Measurements from ENCODE around the gene DNAJC3. TPM values are rescaled to one million over a fixed set of nuclear protein-coding genes. Genes with fewer than 3 reads are reported as not detected.

Gene DNAJC3
- polyA plus RNA-seq, 1 of the 3 experiments (the other 2 are of a cell fraction) = 5.8 TPM

- no peak for DNase-seq
- peaks cover 57% of the 10 kb centered on the region; the same call in 1 of the 2 replicates for H3K79me2 ChIP-seq (ENCODE audit: insufficient read depth)
- CTCF ChIA-PET = interaction anchor here (1.1 to 1.3 kb wide), 2 partner anchors 10 to 16 kb away, joined by 4 read pairs; no protein-coding TSS in a partner anchor
Measured at GRCh38 chr13:95698047-95698749, 21.3 kb downstream of the DNAJC3 start.

GRCh38 chr13:95703576-95703975 is 26.6 kb downstream of the DNAJC3 start:
- Histone ChIP-seq H3K4me2 (no peak overlapping the region), H3K27me3 (ENCODE audit: insufficient read depth) (no peaks in the 10 kb centered on the region), H3K9ac (no peak overlapping the region), H3F3A (replicated peaks; ENCODE audit: insufficient read depth) (peaks cover 4% of the 10 kb centered on the region), H3K4me3 (ENCODE audit: low read depth in 2 of 2, low read length in 1 of 2) (no peak overlapping the region), H2AFZ (ENCODE audit: low read depth) (no peak overlapping the region), H3K27ac (ENCODE audit: low read depth in 2 of 2, low read length in 1 of 2) (no peak overlapping the region), H3K9me2 (no peaks in the 10 kb centered on the region), H3K9me3 (no peaks in the 10 kb centered on the region), H3K79me2 (ENCODE audit: insufficient read depth) (peaks cover 85% of the 10 kb centered on the region), H4K20me1 (ENCODE audit: insufficient read depth) (peaks cover 4% of the 10 kb centered on the region; the same call in 1 of the 2 replicates), H3K4me1 (ENCODE audit: control insufficient read depth in 1 of 2, insufficient read depth in 2 of 2, low read depth in 1 of 2, low read length in 1 of 2) (no peaks in the 10 kb centered on the region; a peak in 1 of 4 replicates), H3K36me3 (replicated peaks in 1 of 2; ENCODE audit: control insufficient read depth in 1 of 2, insufficient read depth in 2 of 2, low read length in 1 of 2) (peaks cover 0 to 4% of the 10 kb centered on the region in 2 experiments)
- no peak for TF ChIP-seq FOXM1 (IDR thresholded peaks at IDR 0.05; ENCODE audit: low read depth)
- TF ChIP-seq FOSL2 (IDR thresholded peaks at IDR 0.05; ENCODE audit: borderline replicate concordance, low read depth) = 0 out of 2 replicates have a peak, but pooled peaks have one; percentile 4
- no peak for DNase-seq
- ChIA-PET CTCF (interaction anchor here (0.6 to 1.8 kb wide), 10 partner anchors 22 to 1254 kb away, joined by 3 to 10 read pairs (median 3); no protein-coding TSS in a partner anchor), POLR2A (no interaction called here)
- WGBS (ENCODE audit: low lambda C conversion rate) = 80% methylated on average over 2 of the region's 2 CpGs

More at GRCh38 chr13:95698047-95698749, 21.3 kb downstream of the DNAJC3 start:
- Histone ChIP-seq H3F3A (replicated peaks; ENCODE audit: insufficient read depth) (no peaks in the 10 kb centered on the region), H3K9me2 (no peaks in the 10 kb centered on the region), H4K20me1 (ENCODE audit: insufficient read depth) (0 out of 2 replicates have a peak, but pooled peaks cover 12% of the 10 kb centered on the region), H3K9ac (no peak overlapping the region), H2AFZ (ENCODE audit: low read depth) (no peak overlapping the region), H3K27ac (ENCODE audit: low read depth in 2 of 2, low read length in 1 of 2) (no peak overlapping the region), H3K9me3 (no peaks in the 10 kb centered on the region), H3K4me1 (ENCODE audit: control insufficient read depth in 1 of 2, insufficient read depth in 2 of 2, low read depth in 1 of 2, low read length in 1 of 2) (peaks cover 0 to 2% of the 10 kb centered on the region in 2 experiments; a peak in 1 of 4 replicates), H3K36me3 (replicated peaks in 1 of 2; ENCODE audit: control insufficient read depth in 1 of 2, insufficient read depth in 2 of 2, low read length in 1 of 2) (no peaks in the 10 kb centered on the region), H3K4me3 (ENCODE audit: low read depth in 2 of 2, low read length in 1 of 2) (no peak overlapping the region), H3K27me3 (ENCODE audit: insufficient read depth) (no peaks in the 10 kb centered on the region), H3K4me2 (no peak overlapping the region)
- POLR2A ChIA-PET = no interaction called here
- 83% methylated on average over 2 of the region's 5 CpGs for WGBS (ENCODE audit: low lambda C conversion rate)
- TF ChIP-seq NRF1 (IDR thresholded peaks at IDR 0.05; ENCODE audit: low read depth, low read length) = no peak
- 0 out of 2 replicates have a peak, but pooled peaks have one; percentile 24 for TF ChIP-seq CTCF (IDR thresholded peaks at IDR 0.05)

- H3K36me3 ChIP-seq (replicated peaks in 1 of 2; ENCODE audit: control insufficient read depth in 1 of 2, insufficient read depth in 2 of 2, low read length in 1 of 2) = peaks cover 0 to 4% of the 10 kb centered on the region in 2 experiments
- H3K4me2 ChIP-seq = no peak overlapping the region
- peaks cover 4% of the 10 kb centered on the region; the same call in 1 of the 2 replicates for H4K20me1 ChIP-seq (ENCODE audit: insufficient read depth)
- H2AFZ ChIP-seq (ENCODE audit: low read depth) = no peak overlapping the region
- peaks cover 4% of the 10 kb centered on the region for H3F3A ChIP-seq (replicated peaks; ENCODE audit: insufficient read depth)
- 98% methylated on average over 3 of the region's 3 CpGs for WGBS (ENCODE audit: low lambda C conversion rate)
- no peaks in the 10 kb centered on the region for H3K9me2 ChIP-seq
- no peak overlapping the region for H3K4me3 ChIP-seq (ENCODE audit: low read depth in 2 of 2, low read length in 1 of 2)
- POLR2A ChIA-PET = no interaction called here
- H3K9ac ChIP-seq = no peak overlapping the region
- DNase-seq = peak; percentile 42
- H3K27me3 ChIP-seq (ENCODE audit: insufficient read depth) = no peaks in the 10 kb centered on the region
- TF ChIP-seq RAD21 (IDR thresholded peaks at IDR 0.05; ENCODE audit: low read length) = peak; percentile 52
- TF ChIP-seq CTCF (IDR thresholded peaks at IDR 0.05) = peak; percentile 41
- peak; percentile 12; the same call in 1 of the 2 replicates for TF ChIP-seq SMC3 (IDR thresholded peaks at IDR 0.05; ENCODE audit: low read depth, low read length)
- no peak for TF ChIP-seq CHD2 (IDR thresholded peaks at IDR 0.05; ENCODE audit: low read length, partially characterized antibody)
- TF ChIP-seq GATA2 (CRISPR knock-in tag; IDR thresholded peaks at IDR 0.05) = 0 out of 2 replicates have a peak, but pooled peaks have one; percentile 1
- no peak overlapping the region for H3K27ac ChIP-seq (ENCODE audit: low read depth in 2 of 2, low read length in 1 of 2)
- peaks cover 78% of the 10 kb centered on the region for H3K79me2 ChIP-seq (ENCODE audit: insufficient read depth)
- CTCF ChIA-PET = interaction anchor here (0.7 to 1.9 kb wide), 8 partner anchors 10 to 131 kb away, joined by 3 to 10 read pairs (median 3); partner anchors contain the start of gene DNAJC3
- no peaks in the 10 kb centered on the region for H3K9me3 ChIP-seq
- no peaks in the 10 kb centered on the region for H3K4me1 ChIP-seq (ENCODE audit: control insufficient read depth in 1 of 2, insufficient read depth in 2 of 2, low read depth in 1 of 2, low read length in 1 of 2)
Measured at GRCh38 chr13:95704510-95704909, 27.6 kb downstream of the DNAJC3 start.
